ENCODE data around the gene IKZF2. TPM values are rescaled to one million over a fixed set of nuclear protein-coding genes. Genes with fewer than 3 reads are reported as not detected.

The IKZF2 gene
- 29.2 TPM for total RNA-seq

DNA sequence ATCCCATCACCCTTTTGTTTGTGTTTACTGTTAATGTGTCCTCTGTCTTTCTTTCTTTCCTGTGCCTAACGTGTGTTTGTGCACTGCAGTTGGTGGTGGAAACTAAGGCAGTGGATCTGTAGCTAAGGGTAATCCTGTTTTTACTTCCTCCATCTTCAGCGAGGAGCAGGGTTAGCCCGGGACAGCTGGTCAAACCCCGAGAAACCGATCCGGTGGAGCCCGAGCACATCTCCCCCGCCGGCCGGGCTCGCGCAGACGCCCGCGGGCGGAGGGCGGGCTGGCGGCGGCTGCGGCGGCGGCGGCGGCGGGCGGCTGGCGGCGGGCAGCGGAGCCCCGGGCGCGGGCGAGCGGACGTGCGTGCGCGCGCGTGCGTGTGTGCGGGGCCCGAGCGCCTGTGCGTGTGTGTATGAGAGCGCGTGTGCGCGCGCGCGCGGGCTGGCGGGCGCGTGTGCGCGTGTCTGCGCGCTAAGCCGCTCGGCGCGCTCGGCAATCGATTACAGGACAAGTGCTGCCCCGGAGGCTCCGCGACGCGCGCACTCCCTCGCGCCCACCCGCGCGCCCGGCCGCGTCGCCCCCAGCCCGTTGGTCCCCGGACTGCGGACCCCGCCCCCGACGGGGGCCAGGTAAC, at the start of gene IKZF2:
Gene IKZF2 (minus strand): TSS at position 176 of the 628 bp plus-strand sequence. CDS start 2,983 bp downstream, outside the sequence.
- no peak for DNase-seq (ENCODE audit: extremely low spot score in 2 of 2)
- Histone ChIP-seq H3K27me3 (no peaks in the 10 kb centered on the region), H3K4me3 (peak within 1 kb of the TSS; percentile 73 to 82), H3K36me3 (no peaks in the 10 kb centered on the region), H3K4me1 (peaks cover 29% of the 10 kb centered on the region), H3K27ac (peak within 1 kb of the TSS; percentile 94), H3K9me3 (no peaks in the 10 kb centered on the region)
- intact Hi-C loops (cut with DNase I): loop anchor here (5.0 kb wide), 1 partner anchor 374 kb away; no protein-coding TSS in a partner anchor
- TF ChIP-seq POLR2A (IDR thresholded peaks at IDR 0.05) (no peak), POLR2AphosphoS5 (IDR thresholded peaks at IDR 0.05; ENCODE audit: insufficient read depth in 1 of 2, low read depth in 1 of 2) (no peak)
- TF ChIP-seq, protein P1, sequence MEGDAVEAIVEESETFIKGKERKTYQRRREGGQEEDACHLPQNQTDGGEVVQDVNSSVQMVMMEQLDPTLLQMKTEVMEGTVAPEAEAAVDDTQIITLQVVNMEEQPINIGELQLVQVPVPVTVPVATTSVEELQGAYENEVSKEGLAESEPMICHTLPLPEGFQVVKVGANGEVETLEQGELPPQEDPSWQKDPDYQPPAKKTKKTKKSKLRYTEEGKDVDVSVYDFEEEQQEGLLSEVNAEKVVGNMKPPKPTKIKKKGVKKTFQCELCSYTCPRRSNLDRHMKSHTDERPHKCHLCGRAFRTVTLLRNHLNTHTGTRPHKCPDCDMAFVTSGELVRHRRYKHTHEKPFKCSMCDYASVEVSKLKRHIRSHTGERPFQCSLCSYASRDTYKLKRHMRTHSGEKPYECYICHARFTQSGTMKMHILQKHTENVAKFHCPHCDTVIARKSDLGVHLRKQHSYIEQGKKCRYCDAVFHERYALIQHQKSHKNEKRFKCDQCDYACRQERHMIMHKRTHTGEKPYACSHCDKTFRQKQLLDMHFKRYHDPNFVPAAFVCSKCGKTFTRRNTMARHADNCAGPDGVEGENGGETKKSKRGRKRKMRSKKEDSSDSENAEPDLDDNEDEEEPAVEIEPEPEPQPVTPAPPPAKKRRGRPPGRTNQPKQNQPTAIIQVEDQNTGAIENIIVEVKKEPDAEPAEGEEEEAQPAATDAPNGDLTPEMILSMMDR (IDR thresholded peaks at IDR 0.05): no peak

GRCh38 chr2:213199871-213200270, 48.5 kb upstream of the IKZF2 start:
- Histone ChIP-seq H3K27me3 (no peaks in the 10 kb centered on the region), H3K36me3 (no peaks in the 10 kb centered on the region), H3K9me3 (no peaks in the 10 kb centered on the region), H3K4me1 (no peaks in the 10 kb centered on the region), H3K27ac (no peak overlapping the region), H3K4me3 (no peak overlapping the region)
- no peak for TF ChIP-seq POLR2AphosphoS5 (IDR thresholded peaks at IDR 0.05; ENCODE audit: insufficient read depth in 1 of 2, low read depth in 1 of 2)
- TF ChIP-seq, protein P1 (IDR thresholded peaks at IDR 0.05): no peak
- intact Hi-C loops (cut with DNase I): no loop called here
- DNase-seq (ENCODE audit: extremely low spot score in 2 of 2): no peak

DNA sequence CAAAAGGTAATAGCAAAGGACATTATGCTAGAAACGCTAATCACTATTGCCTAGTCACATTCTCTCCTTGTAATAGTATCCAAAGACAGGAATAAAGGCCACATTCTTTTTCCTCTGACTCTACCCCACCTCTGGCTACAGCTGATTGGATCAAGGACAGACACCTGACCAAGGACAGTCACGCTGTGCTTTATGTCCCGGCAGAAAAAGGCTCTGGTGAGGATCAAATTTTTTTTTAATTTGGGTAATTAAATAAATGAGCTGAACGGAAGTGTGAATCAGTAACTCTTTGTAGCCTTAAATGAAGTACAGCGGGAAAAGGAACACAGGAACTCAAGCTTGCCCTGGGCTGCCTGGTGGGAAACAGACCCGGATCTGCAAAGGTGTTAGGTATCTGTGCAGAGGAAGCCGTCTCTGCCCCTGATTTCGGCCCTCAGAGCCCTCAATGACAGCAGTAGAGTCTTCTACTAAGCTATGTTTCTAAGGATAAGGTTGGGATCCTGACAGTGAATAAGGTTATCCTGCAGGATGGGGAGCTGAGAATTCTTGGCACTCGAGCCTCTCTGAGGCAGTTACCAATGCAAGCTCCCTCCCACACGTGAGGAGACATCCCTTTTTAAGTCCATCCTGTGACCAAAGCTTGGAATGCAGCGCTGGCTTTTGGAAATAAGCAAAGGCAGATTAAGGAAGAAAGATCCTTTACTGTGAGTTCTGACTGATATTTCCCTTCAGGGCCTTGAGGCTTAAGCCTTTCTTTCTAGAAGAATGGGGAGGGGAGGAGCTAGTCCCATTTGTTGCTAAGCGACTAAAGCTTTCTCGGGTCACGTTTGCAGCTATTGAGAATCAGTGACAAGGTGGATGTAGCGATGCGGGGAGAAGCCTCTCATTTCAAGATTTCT, 37.8 kb upstream of the IKZF2 start:
- Histone ChIP-seq H3K36me3 (no peaks in the 10 kb centered on the region), H3K27me3 (no peaks in the 10 kb centered on the region), H3K9me3 (no peaks in the 10 kb centered on the region), H3K4me1 (no peaks in the 10 kb centered on the region), H3K4me3 (no peak overlapping the region), H3K27ac (no peak overlapping the region)
- TF ChIP-seq, protein P1 (IDR thresholded peaks at IDR 0.05): no peak
- TF ChIP-seq POLR2A (IDR thresholded peaks at IDR 0.05) (no peak), POLR2AphosphoS5 (IDR thresholded peaks at IDR 0.05; ENCODE audit: insufficient read depth in 1 of 2, low read depth in 1 of 2) (no peak)
- DNase-seq (ENCODE audit: extremely low spot score in 2 of 2): no peak
- intact Hi-C loops (cut with DNase I): no loop called here

DNA sequence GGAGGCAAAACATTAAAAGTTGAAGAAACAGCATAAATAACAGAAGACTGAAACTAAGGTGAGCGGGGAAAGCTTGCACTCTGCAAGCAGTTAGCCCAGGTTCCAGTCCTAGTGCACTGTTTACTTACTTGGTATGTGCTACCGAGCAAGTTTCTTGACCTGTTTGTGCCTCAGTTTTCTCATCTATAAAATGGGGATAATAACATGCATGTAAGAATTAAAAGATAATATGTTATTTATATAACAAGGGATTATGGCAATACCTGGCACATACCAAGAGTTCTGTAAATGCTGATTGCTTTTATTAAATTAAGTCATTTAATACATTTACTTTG, 37.1 kb upstream of the IKZF2 start:
- no peaks in the 10 kb centered on the region for H3K4me1 ChIP-seq
- H3K27ac ChIP-seq: no peak overlapping the region
- no peak for TF ChIP-seq POLR2AphosphoS5 (IDR thresholded peaks at IDR 0.05; ENCODE audit: insufficient read depth in 1 of 2, low read depth in 1 of 2)
- TF ChIP-seq, protein P1 (IDR thresholded peaks at IDR 0.05): no peak
- H3K27me3 ChIP-seq: no peaks in the 10 kb centered on the region
- no peak overlapping the region for H3K4me3 ChIP-seq
- intact Hi-C loops (cut with DNase I): no loop called here
- no peak for DNase-seq (ENCODE audit: extremely low spot score in 2 of 2)
- no peaks in the 10 kb centered on the region for H3K36me3 ChIP-seq
- H3K9me3 ChIP-seq: no peaks in the 10 kb centered on the region
